ENCODE results near the gene PPP1R27. TPM values are rescaled to one million over a fixed set of nuclear protein-coding genes. Genes with fewer than 3 reads are reported as not detected.
A peak's percentile ranks its signal among the peaks of the same experiment; 100 is the strongest.

The PPP1R27 gene
- total and polyA plus RNA-seq, 9 of the 15 experiments (the other 6 are each of a cell fraction or from before 2014, with no cell fraction given) = 0.29 to 6.9 (median 1.5) TPM; not detected in 2

DNA sequence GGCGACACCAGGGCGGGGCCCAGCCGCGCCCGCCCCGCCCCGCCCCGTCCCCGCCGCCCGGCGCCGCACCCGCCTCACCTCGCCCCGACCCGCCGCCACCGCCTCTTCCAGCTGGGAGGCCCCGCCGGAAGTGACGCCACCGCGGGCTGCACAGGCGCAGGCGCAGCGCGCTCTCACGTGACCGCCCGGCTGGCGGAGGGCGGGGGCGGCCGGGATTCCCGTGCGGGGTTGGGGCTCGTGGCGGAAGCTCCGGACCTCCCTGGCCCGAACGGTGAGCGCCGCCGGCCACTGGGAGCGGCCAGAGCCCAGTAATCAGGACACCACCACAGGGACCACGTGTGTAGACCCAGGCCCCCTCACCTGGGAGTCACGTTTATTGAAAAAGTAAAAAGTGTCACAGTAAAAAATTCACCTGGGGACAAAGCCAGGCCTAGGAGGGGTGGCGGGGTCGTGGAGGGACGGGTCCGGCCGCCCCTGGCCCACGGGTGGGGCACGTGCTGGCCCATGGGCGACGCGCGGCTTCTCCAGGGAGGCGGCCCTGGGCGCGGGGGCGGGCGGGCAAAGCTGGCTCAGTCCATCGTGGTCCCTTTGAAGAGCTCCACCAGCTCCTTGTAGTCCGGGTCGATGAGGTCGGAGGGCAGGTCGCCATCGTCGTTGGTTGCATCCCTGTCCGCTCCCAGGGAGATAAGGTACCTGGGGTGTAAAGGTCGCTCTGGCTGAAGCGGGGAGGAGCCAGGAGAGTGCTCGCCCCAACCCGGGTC is 1.5 kb downstream of the PPP1R27 start, which contains the start of gene MCRIP1 (continued):
- TF ChIP-seq KDM2B (CRISPR knock-in tag; IDR thresholded peaks at IDR 0.05) = no peak
- TF ChIP-seq, protein P1, sequence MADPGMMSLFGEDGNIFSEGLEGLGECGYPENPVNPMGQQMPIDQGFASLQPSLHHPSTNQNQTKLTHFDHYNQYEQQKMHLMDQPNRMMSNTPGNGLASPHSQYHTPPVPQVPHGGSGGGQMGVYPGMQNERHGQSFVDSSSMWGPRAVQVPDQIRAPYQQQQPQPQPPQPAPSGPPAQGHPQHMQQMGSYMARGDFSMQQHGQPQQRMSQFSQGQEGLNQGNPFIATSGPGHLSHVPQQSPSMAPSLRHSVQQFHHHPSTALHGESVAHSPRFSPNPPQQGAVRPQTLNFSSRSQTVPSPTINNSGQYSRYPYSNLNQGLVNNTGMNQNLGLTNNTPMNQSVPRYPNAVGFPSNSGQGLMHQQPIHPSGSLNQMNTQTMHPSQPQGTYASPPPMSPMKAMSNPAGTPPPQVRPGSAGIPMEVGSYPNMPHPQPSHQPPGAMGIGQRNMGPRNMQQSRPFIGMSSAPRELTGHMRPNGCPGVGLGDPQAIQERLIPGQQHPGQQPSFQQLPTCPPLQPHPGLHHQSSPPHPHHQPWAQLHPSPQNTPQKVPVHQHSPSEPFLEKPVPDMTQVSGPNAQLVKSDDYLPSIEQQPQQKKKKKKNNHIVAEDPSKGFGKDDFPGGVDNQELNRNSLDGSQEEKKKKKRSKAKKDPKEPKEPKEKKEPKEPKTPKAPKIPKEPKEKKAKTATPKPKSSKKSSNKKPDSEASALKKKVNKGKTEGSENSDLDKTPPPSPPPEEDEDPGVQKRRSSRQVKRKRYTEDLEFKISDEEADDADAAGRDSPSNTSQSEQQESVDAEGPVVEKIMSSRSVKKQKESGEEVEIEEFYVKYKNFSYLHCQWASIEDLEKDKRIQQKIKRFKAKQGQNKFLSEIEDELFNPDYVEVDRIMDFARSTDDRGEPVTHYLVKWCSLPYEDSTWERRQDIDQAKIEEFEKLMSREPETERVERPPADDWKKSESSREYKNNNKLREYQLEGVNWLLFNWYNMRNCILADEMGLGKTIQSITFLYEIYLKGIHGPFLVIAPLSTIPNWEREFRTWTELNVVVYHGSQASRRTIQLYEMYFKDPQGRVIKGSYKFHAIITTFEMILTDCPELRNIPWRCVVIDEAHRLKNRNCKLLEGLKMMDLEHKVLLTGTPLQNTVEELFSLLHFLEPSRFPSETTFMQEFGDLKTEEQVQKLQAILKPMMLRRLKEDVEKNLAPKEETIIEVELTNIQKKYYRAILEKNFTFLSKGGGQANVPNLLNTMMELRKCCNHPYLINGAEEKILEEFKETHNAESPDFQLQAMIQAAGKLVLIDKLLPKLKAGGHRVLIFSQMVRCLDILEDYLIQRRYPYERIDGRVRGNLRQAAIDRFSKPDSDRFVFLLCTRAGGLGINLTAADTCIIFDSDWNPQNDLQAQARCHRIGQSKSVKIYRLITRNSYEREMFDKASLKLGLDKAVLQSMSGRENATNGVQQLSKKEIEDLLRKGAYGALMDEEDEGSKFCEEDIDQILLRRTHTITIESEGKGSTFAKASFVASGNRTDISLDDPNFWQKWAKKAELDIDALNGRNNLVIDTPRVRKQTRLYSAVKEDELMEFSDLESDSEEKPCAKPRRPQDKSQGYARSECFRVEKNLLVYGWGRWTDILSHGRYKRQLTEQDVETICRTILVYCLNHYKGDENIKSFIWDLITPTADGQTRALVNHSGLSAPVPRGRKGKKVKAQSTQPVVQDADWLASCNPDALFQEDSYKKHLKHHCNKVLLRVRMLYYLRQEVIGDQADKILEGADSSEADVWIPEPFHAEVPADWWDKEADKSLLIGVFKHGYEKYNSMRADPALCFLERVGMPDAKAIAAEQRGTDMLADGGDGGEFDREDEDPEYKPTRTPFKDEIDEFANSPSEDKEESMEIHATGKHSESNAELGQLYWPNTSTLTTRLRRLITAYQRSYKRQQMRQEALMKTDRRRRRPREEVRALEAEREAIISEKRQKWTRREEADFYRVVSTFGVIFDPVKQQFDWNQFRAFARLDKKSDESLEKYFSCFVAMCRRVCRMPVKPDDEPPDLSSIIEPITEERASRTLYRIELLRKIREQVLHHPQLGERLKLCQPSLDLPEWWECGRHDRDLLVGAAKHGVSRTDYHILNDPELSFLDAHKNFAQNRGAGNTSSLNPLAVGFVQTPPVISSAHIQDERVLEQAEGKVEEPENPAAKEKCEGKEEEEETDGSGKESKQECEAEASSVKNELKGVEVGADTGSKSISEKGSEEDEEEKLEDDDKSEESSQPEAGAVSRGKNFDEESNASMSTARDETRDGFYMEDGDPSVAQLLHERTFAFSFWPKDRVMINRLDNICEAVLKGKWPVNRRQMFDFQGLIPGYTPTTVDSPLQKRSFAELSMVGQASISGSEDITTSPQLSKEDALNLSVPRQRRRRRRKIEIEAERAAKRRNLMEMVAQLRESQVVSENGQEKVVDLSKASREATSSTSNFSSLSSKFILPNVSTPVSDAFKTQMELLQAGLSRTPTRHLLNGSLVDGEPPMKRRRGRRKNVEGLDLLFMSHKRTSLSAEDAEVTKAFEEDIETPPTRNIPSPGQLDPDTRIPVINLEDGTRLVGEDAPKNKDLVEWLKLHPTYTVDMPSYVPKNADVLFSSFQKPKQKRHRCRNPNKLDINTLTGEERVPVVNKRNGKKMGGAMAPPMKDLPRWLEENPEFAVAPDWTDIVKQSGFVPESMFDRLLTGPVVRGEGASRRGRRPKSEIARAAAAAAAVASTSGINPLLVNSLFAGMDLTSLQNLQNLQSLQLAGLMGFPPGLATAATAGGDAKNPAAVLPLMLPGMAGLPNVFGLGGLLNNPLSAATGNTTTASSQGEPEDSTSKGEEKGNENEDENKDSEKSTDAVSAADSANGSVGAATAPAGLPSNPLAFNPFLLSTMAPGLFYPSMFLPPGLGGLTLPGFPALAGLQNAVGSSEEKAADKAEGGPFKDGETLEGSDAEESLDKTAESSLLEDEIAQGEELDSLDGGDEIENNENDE (IDR thresholded peaks at IDR 0.05; ENCODE audit: low read depth, low read length) = no peak
- TF ChIP-seq, protein P2, sequence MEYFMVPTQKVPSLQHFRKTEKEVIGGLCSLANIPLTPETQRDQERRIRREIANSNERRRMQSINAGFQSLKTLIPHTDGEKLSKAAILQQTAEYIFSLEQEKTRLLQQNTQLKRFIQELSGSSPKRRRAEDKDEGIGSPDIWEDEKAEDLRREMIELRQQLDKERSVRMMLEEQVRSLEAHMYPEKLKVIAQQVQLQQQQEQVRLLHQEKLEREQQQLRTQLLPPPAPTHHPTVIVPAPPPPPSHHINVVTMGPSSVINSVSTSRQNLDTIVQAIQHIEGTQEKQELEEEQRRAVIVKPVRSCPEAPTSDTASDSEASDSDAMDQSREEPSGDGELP (CRISPR knock-in tag; IDR thresholded peaks at IDR 0.05; ENCODE audit: borderline replicate concordance) = peak; percentile 96
- TF ChIP-seq KAT2B (IDR thresholded peaks at IDR 0.05; ENCODE audit: low read depth, low read length) = no peak
- TF ChIP-seq SIN3B (IDR thresholded peaks at IDR 0.05; ENCODE audit: low read depth) = 0 out of 2 replicates have a peak, but pooled peaks have one; percentile 13
- TF ChIP-seq ZBTB17 (CRISPR knock-in tag; IDR thresholded peaks at IDR 0.05) = 0 out of 2 replicates have a peak, but pooled peaks have one; percentile 31
- peak; percentile 72 for TF ChIP-seq DACH1 (IDR thresholded peaks at IDR 0.05; ENCODE audit: partially characterized antibody)
- TF ChIP-seq, protein P3, sequence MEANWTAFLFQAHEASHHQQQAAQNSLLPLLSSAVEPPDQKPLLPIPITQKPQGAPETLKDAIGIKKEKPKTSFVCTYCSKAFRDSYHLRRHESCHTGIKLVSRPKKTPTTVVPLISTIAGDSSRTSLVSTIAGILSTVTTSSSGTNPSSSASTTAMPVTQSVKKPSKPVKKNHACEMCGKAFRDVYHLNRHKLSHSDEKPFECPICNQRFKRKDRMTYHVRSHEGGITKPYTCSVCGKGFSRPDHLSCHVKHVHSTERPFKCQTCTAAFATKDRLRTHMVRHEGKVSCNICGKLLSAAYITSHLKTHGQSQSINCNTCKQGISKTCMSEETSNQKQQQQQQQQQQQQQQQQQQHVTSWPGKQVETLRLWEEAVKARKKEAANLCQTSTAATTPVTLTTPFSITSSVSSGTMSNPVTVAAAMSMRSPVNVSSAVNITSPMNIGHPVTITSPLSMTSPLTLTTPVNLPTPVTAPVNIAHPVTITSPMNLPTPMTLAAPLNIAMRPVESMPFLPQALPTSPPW (CRISPR knock-in tag; IDR thresholded peaks at IDR 0.05) = peak; percentile 98
- TF ChIP-seq HDAC1 (IDR thresholded peaks at IDR 0.05) = peak in 1 of 2 experiments; percentile 66; a peak in 2 of 4 replicates
- TF ChIP-seq, protein P4, sequence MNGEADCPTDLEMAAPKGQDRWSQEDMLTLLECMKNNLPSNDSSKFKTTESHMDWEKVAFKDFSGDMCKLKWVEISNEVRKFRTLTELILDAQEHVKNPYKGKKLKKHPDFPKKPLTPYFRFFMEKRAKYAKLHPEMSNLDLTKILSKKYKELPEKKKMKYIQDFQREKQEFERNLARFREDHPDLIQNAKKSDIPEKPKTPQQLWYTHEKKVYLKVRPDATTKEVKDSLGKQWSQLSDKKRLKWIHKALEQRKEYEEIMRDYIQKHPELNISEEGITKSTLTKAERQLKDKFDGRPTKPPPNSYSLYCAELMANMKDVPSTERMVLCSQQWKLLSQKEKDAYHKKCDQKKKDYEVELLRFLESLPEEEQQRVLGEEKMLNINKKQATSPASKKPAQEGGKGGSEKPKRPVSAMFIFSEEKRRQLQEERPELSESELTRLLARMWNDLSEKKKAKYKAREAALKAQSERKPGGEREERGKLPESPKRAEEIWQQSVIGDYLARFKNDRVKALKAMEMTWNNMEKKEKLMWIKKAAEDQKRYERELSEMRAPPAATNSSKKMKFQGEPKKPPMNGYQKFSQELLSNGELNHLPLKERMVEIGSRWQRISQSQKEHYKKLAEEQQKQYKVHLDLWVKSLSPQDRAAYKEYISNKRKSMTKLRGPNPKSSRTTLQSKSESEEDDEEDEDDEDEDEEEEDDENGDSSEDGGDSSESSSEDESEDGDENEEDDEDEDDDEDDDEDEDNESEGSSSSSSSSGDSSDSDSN (IDR thresholded peaks at IDR 0.05; ENCODE audit: borderline replicate concordance in 1 of 2, low read depth in 2 of 2, low read length in 2 of 2) = 0 out of 4 replicates have a peak, but pooled peaks of 1 of the 2 experiments have one; percentile 23
